Activated naive CD4-positive, alpha-beta T cell treated with Interleukin-2 at 50 U/mL for 16 hours (primary cell): Measurements from ENCODE around the gene SPINT2.
A peak's percentile ranks its signal among the peaks of the same experiment; 100 is the strongest.

Experiments
- DNase-seq: peaks from one replicate; pipeline ENCODE4 v3.0.0-alpha.2; 2020

Gene SPINT2

GRCh38 chr19:38303517-38304351 is 39.4 kb downstream of the SPINT2 start, which contains the start of gene C19orf33:
Gene C19orf33 (plus strand): TSS chr19:38304251. CDS start chr19:38304262, 11 bp downstream.
- no peak for DNase-seq

GRCh38 chr19:38304352-38304865 is 40.0 kb downstream of the SPINT2 start:
- DNase-seq: no peak

GRCh38 chr19:38304866-38305429 is 40.6 kb downstream of the SPINT2 start:
- no peak for DNase-seq

GRCh38 chr19:38306236-38306635 is 41.9 kb downstream of the SPINT2 start:
- DNase-seq: no peak

GRCh38 chr19:38307076-38307475 is 42.7 kb downstream of the SPINT2 start:
- no peak for DNase-seq

GRCh38 chr19:38307597-38307996 is 43.2 kb downstream of the SPINT2 start:
- DNase-seq: no peak

GRCh38 chr19:38308006-38308766 is 43.8 kb downstream of the SPINT2 start:
- no peak for DNase-seq

- DNase-seq: no peak
Observed at GRCh38 chr19:38308926-38309614, 44.7 kb downstream of the SPINT2 start.

- DNase-seq: no peak
Observed at GRCh38 chr19:38309615-38310278, 45.4 kb downstream of the SPINT2 start.

GRCh38 chr19:38310279-38310670 is 45.9 kb downstream of the SPINT2 start:
- no peak for DNase-seq

GRCh38 chr19:38310986-38311385 is 46.6 kb downstream of the SPINT2 start:
- no peak for DNase-seq

- peak; percentile 97 for DNase-seq
Observed at GRCh38 chr19:38315657-38316476, 51.5 kb downstream of the SPINT2 start, which contains the start of gene YIF1B. Gene YIF1B (minus strand): TSS chr19:38315947. CDS start chr19:38315917, 30 bp downstream.

GRCh38 chr19:38316477-38317067 is 52.2 kb downstream of the SPINT2 start:
- DNase-seq: no peak

GRCh38 chr19:38317104-38317612 is 52.8 kb downstream of the SPINT2 start:
- DNase-seq: peak; percentile 15

GRCh38 chr19:38318660-38319059 is 54.3 kb downstream of the SPINT2 start:
- DNase-seq: no peak

GRCh38 chr19:38319421-38320258 is 55.3 kb downstream of the SPINT2 start, which contains the start of gene KCNK6:
Gene KCNK6 (plus strand): TSS chr19:38319845. CDS start chr19:38319951, 106 bp downstream.
- DNase-seq: peak; percentile 59

- DNase-seq: no peak
Observed at GRCh38 chr19:38320969-38321339, 56.6 kb downstream of the SPINT2 start.

GRCh38 chr19:38321646-38322196 is 57.3 kb downstream of the SPINT2 start:
- DNase-seq: no peak

GRCh38 chr19:38323291-38323690 is 58.9 kb downstream of the SPINT2 start:
- no peak for DNase-seq
